GM18951 (cell line): ENCODE results near the gene NAPEPLD.
"Not testable (repeated sequence)": the region's sequence is repeated elsewhere in the genome, so short reads cannot be mapped to it uniquely, and the experiment has no call there.

ENCODE experiments used
- POLR2A ChIP-seq: IDR thresholded peaks from 4 replicates; pipeline ENCODE4 v1.6.1; 2011; ENCODE audit warnings: mild to moderate bottlenecking; ENCODE audit not compliant: insufficient read length, insufficient read depth; ENCODE audit errors: extremely low read depth
- in situ Hi-C: fragments of 300-500 bp; cut with MboI; formaldehyde crosslinking; loops from one replicate; pipeline ENCODE4 v1.12.0; 2022; ENCODE audit warnings: low sequenced_read_pairs, mixed read lengths, inconsistent platforms; ENCODE audit not compliant: unreplicated experiment

NAPEPLD gene

DNA sequence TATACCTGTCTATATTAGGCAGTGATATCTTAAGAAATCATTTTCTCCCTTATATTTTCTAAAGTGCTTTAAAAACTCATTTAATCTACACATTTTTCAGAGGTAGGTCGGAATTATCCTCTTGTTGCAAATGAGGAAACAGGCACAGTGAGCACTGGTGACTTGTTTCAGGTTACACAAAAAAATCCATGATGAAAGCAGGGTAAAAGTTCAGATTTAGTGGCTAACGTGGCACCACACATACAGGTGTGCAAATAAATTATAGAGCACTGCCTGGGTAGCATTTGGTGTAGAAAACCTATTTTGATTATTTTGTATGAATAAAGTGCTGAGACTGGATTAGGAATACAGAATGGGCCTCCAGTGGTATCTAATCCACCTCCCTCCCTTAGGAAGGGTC lies 47.4 kb downstream of the NAPEPLD start:
- in situ Hi-C loops = no loop called here
- no peak for TF ChIP-seq POLR2A

DNA sequence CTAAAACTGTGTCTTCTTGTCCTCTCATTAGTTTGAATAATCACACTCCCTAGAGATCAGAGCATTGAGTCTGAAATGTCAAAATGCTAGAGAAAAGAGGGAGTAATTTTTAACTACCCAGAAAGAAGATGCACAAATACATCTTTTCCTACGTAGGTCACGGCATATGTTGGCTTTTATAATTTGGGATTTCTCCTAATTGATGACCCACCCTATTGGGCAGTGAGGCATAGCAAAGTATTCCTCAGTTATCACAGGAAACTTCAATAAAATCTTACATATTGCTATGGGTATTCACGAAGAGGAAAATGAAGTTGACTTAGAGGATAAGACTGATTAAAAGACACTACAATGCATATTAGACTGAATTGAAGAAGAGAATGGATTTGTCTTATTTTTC lies 48.6 kb downstream of the NAPEPLD start:
- TF ChIP-seq POLR2A = no peak
- in situ Hi-C loops = no loop called here

DNA sequence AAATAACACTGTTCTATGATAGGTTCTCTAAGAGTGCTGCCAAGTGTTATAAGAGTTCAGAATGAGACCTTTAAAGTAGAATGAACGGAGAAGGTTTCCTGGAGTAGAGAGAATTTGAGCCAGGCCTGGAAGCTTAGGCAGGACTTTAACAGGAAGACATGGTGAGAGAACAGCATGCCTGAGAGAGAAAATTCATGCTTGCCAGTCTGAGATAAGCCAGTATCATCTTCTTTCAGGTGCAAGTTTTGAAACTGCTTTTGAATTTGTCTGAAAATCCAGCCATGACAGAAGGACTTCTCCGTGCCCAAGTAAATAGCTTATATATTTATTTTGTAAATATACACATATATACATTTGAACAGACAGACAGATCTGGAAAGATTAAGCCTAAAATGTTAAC lies 51.9 kb downstream of the NAPEPLD start:
- in situ Hi-C loops = no loop called here
- TF ChIP-seq POLR2A = no peak

DNA sequence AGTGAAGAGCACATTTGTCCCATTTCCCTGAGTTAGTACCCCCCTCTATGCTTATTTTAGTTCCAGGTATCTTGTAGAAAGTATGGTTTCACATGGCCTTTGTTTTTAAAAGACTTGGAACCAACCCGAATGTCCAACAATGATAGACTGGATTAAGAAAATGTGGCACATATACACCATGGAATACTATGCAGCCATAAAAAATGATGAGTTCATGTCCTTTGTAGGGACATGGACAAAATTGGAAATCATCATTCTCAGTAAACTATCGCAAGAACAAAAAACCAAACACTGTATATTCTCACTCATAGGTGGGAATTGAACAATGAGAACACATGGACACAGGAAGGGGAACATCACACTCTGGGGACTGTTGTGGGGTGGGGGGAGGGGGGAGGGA lies 53.3 kb downstream of the NAPEPLD start:
- in situ Hi-C loops = not testable (repeated sequence)

DNA sequence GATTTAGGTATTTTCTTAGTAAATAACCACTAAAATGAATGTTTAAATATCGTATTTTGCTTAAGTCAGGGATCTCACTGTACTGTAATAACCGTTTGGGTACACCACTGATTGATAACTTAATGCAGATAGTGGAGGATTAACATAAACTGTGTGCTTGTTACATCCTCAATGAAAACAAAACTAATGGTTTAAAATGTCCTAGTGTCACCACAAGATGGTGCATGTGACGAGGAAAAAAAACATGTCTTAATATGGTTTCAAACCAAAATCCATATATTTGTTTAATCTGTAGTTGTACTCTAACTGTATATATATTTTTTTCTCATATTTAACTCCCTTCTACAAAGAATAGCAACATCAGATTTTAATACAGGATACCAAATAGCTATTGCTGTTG lies 54.8 kb downstream of the NAPEPLD start:
- TF ChIP-seq POLR2A = no peak
- in situ Hi-C loops = no loop called here

DNA sequence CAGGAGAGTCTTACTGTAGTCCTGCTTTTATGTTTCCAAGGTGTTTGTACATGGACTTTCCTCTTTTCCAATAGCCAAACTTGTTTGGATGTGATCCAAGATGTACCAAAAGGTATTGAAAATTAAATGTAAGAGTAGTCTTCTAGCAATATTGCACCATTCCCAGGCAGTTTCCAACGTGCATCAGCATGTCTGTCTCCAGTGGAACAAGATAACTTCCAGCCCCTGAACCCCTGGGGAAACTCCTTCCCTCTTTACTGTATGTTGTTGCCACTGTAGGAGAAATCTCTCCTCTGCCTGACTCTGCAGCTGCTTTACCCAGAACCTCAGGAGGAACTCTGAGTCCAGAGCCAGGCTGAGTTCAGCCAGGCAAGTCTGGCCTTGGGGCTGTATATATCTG lies 55.5 kb downstream of the NAPEPLD start:
- in situ Hi-C loops = no loop called here
- no peak for TF ChIP-seq POLR2A

DNA sequence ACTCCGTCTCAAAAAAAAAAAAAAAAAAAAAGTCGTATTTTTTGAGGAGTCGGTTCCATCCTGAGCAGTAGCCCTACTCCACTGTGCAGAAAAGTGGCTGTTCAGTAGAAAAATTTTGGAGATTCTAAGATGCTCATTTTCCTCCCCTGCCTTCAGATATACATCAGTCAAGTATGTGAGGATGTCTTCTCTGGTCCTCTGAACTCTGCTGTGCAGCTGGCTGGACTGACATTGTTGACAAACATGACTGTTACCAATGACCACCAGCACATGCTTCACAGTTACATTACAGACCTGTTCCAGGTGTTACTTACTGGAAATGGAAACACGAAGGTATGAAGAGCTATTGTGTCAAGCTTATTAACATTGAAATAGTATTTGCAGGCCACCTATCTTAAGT lies 56.6 kb downstream of the NAPEPLD start:
- in situ Hi-C loops = not testable (repeated sequence)

DNA sequence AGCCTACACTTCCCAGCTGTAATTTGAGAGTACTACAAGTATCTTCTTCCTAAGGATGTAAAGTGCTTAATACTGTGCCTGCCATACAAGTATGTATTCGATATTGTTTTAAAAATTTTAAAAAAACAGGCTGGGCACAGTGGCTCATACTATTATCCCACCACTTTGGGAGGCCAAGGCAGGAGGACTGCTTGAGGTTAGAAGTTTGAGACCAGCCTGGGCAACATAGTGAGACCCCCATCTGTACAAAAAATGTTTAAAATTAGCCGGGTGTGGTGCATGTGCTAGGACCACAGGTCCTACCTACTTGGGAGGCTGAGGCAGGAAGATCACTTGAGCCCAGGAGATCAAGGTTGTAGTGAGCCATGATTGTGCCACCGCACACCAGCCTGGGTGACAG lies 65.7 kb downstream of the NAPEPLD start:
- TF ChIP-seq POLR2A = no peak
- in situ Hi-C loops = no loop called here

DNA sequence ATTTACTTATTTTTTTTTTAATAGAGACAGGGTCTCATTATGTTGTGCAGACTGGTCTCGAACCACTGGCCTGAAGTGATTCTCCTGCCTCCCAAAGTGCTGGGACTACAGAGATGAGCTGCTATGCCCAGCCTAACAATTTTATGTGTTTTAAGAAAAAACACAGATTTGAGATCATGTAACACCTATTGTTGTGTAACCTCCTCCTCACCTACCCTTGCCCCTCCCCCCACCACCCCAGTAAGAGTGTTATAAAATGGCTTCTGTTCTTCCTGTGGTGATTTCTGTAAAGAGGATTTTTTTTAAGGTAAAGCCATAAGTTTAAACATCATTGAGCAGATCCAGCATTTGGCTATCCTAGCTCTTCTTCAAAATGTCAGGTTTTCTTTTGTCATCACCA lies 66.4 kb downstream of the NAPEPLD start:
- TF ChIP-seq POLR2A = no peak
- in situ Hi-C loops = no loop called here

DNA sequence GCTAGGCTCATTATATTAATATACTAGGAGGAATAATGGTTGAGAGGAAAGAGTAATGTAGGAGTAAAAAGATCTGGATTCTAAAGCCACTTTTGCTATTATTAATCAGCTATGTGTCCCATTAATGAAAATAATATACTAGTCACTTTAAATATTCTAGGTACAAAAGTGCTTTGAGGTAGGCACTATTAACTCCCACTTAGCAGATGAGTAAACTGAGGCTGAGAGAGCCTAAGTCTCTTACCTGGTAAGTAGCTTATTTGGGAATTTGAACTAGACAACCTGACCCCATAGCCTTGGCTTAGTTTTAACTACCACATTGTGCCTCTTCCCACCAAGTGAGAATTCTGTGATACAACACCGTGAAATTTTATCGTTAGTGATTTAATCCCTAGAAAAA lies 68.0 kb downstream of the NAPEPLD start:
- in situ Hi-C loops = no loop called here
- no peak for TF ChIP-seq POLR2A

DNA sequence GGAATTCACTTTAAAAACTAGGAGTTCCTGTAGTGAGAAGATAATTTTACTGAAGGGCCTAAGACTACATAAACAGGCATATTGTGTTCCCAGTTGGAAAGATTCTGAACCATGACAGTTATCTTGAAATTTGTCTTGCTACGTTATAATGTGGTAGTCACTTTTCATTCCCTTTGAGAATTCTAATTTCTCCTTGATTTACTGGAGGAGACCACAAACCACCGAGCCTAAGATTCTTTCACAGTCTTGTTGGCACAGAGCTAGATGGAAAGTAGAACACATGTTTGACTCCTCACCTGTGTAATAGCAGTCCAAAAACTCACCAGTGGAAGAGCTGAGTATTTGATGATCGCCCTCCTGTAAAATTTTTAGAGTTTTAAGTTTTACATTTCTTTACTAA lies 69.1 kb downstream of the NAPEPLD start:
- in situ Hi-C loops = no loop called here
- no peak for TF ChIP-seq POLR2A

DNA sequence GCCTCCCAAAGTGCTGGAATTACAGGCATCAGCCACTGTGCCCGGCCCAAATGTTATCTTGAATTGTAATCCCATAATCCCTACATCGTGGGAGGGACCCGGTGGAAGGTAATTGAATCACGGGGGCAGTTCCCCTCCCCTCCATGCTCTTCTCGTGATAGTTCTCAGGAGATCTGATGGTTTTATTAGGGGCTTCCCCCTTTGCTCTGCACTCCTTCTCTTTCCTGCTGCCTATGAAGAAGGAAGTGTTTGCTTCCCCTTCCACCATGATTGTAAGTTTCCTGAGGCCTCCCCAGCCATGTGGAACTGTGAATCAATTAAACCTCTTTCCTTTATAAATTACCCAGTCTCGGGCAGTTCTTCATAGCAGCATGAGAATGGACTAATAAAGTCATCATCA lies 70.7 kb downstream of the NAPEPLD start:
- in situ Hi-C loops = not testable (repeated sequence)

DNA sequence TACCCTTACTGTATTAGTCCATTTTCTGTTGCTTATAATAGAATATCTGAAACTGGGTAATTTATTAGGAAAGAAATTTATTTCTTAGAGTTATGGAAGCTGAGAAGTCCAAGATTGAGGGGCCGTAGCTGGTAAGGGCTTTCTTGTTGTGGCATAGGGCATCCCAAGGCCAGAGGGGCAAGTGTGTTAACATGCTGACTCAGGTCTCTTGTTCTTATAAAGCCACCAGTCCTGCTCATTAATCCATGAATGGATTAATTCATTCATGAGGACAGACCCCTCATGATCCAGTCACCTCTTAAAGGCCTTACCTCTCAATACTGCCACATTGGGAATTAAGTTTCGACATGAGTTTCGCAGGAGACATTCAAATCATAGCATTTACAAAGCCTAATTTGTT lies 71.6 kb downstream of the NAPEPLD start:
- in situ Hi-C loops = no loop called here
- TF ChIP-seq POLR2A = no peak

DNA sequence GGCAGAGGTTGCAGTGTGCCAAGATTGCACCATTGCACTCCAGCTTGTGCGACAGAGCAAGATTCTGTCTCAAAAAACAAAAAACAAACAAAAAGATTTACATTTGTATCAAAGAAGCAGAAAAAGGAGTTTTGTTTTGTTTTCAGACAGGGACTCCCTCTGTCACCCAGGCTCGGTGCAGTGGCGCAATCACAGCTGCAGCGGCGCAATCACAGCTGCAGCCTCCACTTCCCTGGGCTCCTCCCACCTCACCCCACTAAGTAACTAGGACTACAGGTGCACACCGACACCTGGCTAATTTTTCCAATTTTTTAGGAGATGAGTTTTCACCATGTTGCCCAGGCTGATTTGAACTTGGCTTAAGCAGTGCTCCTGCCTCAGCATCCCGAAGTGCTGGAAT lies 72.1 kb downstream of the NAPEPLD start:
- in situ Hi-C loops = no loop called here
- no peak for TF ChIP-seq POLR2A

DNA sequence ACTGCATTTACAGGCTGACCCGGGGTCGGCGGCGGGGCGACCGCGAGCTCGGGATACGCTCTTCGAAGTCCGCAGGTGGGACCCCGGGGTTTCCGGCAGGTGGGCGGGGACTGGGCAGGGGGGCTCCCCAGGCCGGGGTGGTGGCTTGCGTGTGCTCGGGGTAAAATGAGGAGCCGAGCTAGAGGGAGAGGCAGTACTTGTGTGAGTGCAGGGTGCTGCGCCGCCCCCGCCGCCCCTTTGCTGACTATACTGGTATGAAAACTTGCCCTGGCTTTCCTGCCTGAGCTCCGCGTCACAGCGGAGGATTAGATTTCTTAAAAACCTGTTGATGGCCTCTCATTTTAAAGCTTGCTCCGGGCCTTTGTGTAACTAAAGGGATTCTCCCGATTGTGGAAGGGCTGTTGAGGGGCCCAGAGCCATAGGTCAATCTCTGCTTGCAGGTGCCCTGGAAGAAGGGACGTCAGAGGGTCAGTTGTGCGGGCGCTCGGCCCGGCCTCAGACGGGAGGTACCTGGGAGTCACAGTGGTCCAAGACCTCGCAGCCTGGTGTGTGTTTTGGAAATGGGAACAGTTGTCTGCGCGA lies 73.5 kb downstream of the NAPEPLD start:
- in situ Hi-C loops = no loop called here
- TF ChIP-seq POLR2A = no peak
